Measurements from ENCODE around the gene DVL2.

DVL2 gene

GRCh38 chr17:7216242-7217112 is 17.8 kb downstream of the DVL2 start:
- Histone ChIP-seq H3K9me3 (ENCODE audit: control insufficient read depth, low read length) (no peaks in the 10 kb centered on the region), H3K4me1 (ENCODE audit: control insufficient read depth, insufficient read depth, low read length, poor library complexity, severe bottlenecking) (peaks cover 47% of the 10 kb centered on the region), H3K27ac (ENCODE audit: low read depth, low read length, severe bottlenecking) (peak overlapping the region; percentile 39), H3K4me3 (ENCODE audit: extremely low read depth, insufficient read depth, low read length, poor library complexity, severe bottlenecking) (peak overlapping the region; percentile 66), H3K36me3 (ENCODE audit: control insufficient read depth, insufficient read depth, low read length) (peaks cover 5% of the 10 kb centered on the region)
- WGBS, 2 experiments (ENCODE audit: insufficient coverage in 2 of 2): 19 to 24% methylated on average over 5 of the region's 7 CpGs

- peak overlapping the region; percentile 66 for H3K4me3 ChIP-seq (ENCODE audit: extremely low read depth, insufficient read depth, low read length, poor library complexity, severe bottlenecking)
- H3K9me3 ChIP-seq (ENCODE audit: control insufficient read depth, low read length): no peaks in the 10 kb centered on the region
- peak overlapping the region; percentile 96 for H3K27ac ChIP-seq (ENCODE audit: low read depth, low read length, severe bottlenecking)
- no peaks in the 10 kb centered on the region for H3K36me3 ChIP-seq (ENCODE audit: control insufficient read depth, insufficient read depth, low read length)
- WGBS, 2 experiments (ENCODE audit: insufficient coverage in 2 of 2): 7% methylated on average over 3 to 4 of the region's 10 CpGs
- peaks cover 44% of the 10 kb centered on the region for H3K4me1 ChIP-seq (ENCODE audit: control insufficient read depth, insufficient read depth, low read length, poor library complexity, severe bottlenecking)
Measured at GRCh38 chr17:7215652-7216180, 18.6 kb downstream of the DVL2 start.

- H3K4me3 ChIP-seq (ENCODE audit: extremely low read depth, insufficient read depth, low read length, poor library complexity, severe bottlenecking): peak overlapping the region; percentile 66
- WGBS, 2 experiments (ENCODE audit: insufficient coverage in 2 of 2): 0 to 4% methylated on average over 4 to 8 of the region's 9 CpGs
- peaks cover 43% of the 10 kb centered on the region for H3K4me1 ChIP-seq (ENCODE audit: control insufficient read depth, insufficient read depth, low read length, poor library complexity, severe bottlenecking)
- no peaks in the 10 kb centered on the region for H3K9me3 ChIP-seq (ENCODE audit: control insufficient read depth, low read length)
- H3K36me3 ChIP-seq (ENCODE audit: control insufficient read depth, insufficient read depth, low read length): no peaks in the 10 kb centered on the region
- peak overlapping the region; percentile 96 for H3K27ac ChIP-seq (ENCODE audit: low read depth, low read length, severe bottlenecking)
Measured at GRCh38 chr17:7215136-7215638, 19.1 kb downstream of the DVL2 start.

GRCh38 chr17:7214300-7215135 is 19.8 kb downstream of the DVL2 start:
- H3K36me3 ChIP-seq (ENCODE audit: control insufficient read depth, insufficient read depth, low read length): no peaks in the 10 kb centered on the region
- no peaks in the 10 kb centered on the region for H3K9me3 ChIP-seq (ENCODE audit: control insufficient read depth, low read length)
- H3K4me3 ChIP-seq (ENCODE audit: extremely low read depth, insufficient read depth, low read length, poor library complexity, severe bottlenecking): peak overlapping the region; percentile 66
- peak overlapping the region; percentile 96 for H3K27ac ChIP-seq (ENCODE audit: low read depth, low read length, severe bottlenecking)
- WGBS, 2 experiments (ENCODE audit: insufficient coverage in 2 of 2): 0% methylated on average over 26 to 41 of the region's 45 CpGs
- peaks cover 43% of the 10 kb centered on the region for H3K4me1 ChIP-seq (ENCODE audit: control insufficient read depth, insufficient read depth, low read length, poor library complexity, severe bottlenecking)

- Histone ChIP-seq H3K4me3 (ENCODE audit: extremely low read depth, insufficient read depth, low read length, poor library complexity, severe bottlenecking) (peak overlapping the region; percentile 29), H3K9me3 (ENCODE audit: control insufficient read depth, low read length) (no peaks in the 10 kb centered on the region), H3K4me1 (ENCODE audit: control insufficient read depth, insufficient read depth, low read length, poor library complexity, severe bottlenecking) (peaks cover 41% of the 10 kb centered on the region), H3K36me3 (ENCODE audit: control insufficient read depth, insufficient read depth, low read length) (no peaks in the 10 kb centered on the region), H3K27ac (ENCODE audit: low read depth, low read length, severe bottlenecking) (peak overlapping the region; percentile 96)
- 0% methylated on average over 8 of the region's 15 CpGs for WGBS, 2 experiments (ENCODE audit: insufficient coverage in 2 of 2)
Measured at GRCh38 chr17:7213895-7214299, 20.4 kb downstream of the DVL2 start.

GRCh38 chr17:7211491-7212273 is 22.6 kb downstream of the DVL2 start:
- Histone ChIP-seq H3K9me3 (ENCODE audit: control insufficient read depth, low read length) (no peaks in the 10 kb centered on the region), H3K4me3 (ENCODE audit: extremely low read depth, insufficient read depth, low read length, poor library complexity, severe bottlenecking) (no peak overlapping the region), H3K27ac (ENCODE audit: low read depth, low read length, severe bottlenecking) (no peak overlapping the region), H3K36me3 (ENCODE audit: control insufficient read depth, insufficient read depth, low read length) (peaks cover 5% of the 10 kb centered on the region), H3K4me1 (ENCODE audit: control insufficient read depth, insufficient read depth, low read length, poor library complexity, severe bottlenecking) (peaks cover 35% of the 10 kb centered on the region)
- WGBS, 2 experiments (ENCODE audit: insufficient coverage in 2 of 2): 31% methylated on average over 14 to 17 of the region's 37 CpGs

GRCh38 chr17:7208754-7209460 is 25.4 kb downstream of the DVL2 start:
- WGBS, 2 experiments (ENCODE audit: insufficient coverage in 2 of 2): 83 to 88% methylated on average over 8 of the region's 9 CpGs
- Histone ChIP-seq H3K36me3 (ENCODE audit: control insufficient read depth, insufficient read depth, low read length) (peaks cover 10% of the 10 kb centered on the region), H3K9me3 (ENCODE audit: control insufficient read depth, low read length) (no peaks in the 10 kb centered on the region), H3K4me1 (ENCODE audit: control insufficient read depth, insufficient read depth, low read length, poor library complexity, severe bottlenecking) (peaks cover 34% of the 10 kb centered on the region), H3K4me3 (ENCODE audit: extremely low read depth, insufficient read depth, low read length, poor library complexity, severe bottlenecking) (no peak overlapping the region), H3K27ac (ENCODE audit: low read depth, low read length, severe bottlenecking) (peak overlapping the region; percentile 29)

- Histone ChIP-seq H3K36me3 (ENCODE audit: control insufficient read depth, insufficient read depth, low read length) (peaks cover 18% of the 10 kb centered on the region), H3K27ac (ENCODE audit: low read depth, low read length, severe bottlenecking) (peak overlapping the region; percentile 29), H3K4me3 (ENCODE audit: extremely low read depth, insufficient read depth, low read length, poor library complexity, severe bottlenecking) (no peak overlapping the region), H3K4me1 (ENCODE audit: control insufficient read depth, insufficient read depth, low read length, poor library complexity, severe bottlenecking) (peaks cover 29% of the 10 kb centered on the region), H3K9me3 (ENCODE audit: control insufficient read depth, low read length) (no peaks in the 10 kb centered on the region)
- 24 to 33% methylated on average over 8 to 16 of the region's 21 CpGs for WGBS, 2 experiments (ENCODE audit: insufficient coverage in 2 of 2)
Measured at GRCh38 chr17:7208027-7208571, 26.2 kb downstream of the DVL2 start.

- Histone ChIP-seq H3K9me3 (ENCODE audit: control insufficient read depth, low read length) (no peaks in the 10 kb centered on the region), H3K4me3 (ENCODE audit: extremely low read depth, insufficient read depth, low read length, poor library complexity, severe bottlenecking) (no peak overlapping the region), H3K27ac (ENCODE audit: low read depth, low read length, severe bottlenecking) (no peak overlapping the region), H3K4me1 (ENCODE audit: control insufficient read depth, insufficient read depth, low read length, poor library complexity, severe bottlenecking) (peaks cover 29% of the 10 kb centered on the region), H3K36me3 (ENCODE audit: control insufficient read depth, insufficient read depth, low read length) (peaks cover 26% of the 10 kb centered on the region)
- WGBS, 2 experiments (ENCODE audit: insufficient coverage in 2 of 2): 79 to 80% methylated on average over 16 to 19 of the region's 24 CpGs
Measured at GRCh38 chr17:7207120-7208001, 27.0 kb downstream of the DVL2 start.

All from mesodermal cell (in vitro differentiated cells).